Hindlimb muscle (tissue), 1 donor: ENCODE results near the gene KLRC4. TPM values are rescaled to one million over a fixed set of nuclear protein-coding genes. Genes with fewer than 3 reads are reported as not detected.
"Not testable (repeated sequence)": the region's sequence is repeated elsewhere in the genome, so short reads cannot be mapped to it uniquely, and the experiment has no call there.

Experiments
- DNase-seq: peaks from one replicate; pipeline ENCODE4 v3.0.0-alpha.2; 2013
- polyA plus RNA-seq: library from polyadenylated mRNA; unstranded; fragments of 120-200 nt; gene quantifications from one replicate; pipeline ENCODE4 v1.2.1, GENCODE V29; 2013; ENCODE audit not compliant: insufficient read length

KLRC4 gene, protein sequence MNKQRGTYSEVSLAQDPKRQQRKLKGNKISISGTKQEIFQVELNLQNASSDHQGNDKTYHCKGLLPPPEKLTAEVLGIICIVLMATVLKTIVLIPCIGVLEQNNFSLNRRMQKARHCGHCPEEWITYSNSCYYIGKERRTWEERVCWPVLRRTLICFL
- polyA plus RNA-seq = not detected

DNA sequence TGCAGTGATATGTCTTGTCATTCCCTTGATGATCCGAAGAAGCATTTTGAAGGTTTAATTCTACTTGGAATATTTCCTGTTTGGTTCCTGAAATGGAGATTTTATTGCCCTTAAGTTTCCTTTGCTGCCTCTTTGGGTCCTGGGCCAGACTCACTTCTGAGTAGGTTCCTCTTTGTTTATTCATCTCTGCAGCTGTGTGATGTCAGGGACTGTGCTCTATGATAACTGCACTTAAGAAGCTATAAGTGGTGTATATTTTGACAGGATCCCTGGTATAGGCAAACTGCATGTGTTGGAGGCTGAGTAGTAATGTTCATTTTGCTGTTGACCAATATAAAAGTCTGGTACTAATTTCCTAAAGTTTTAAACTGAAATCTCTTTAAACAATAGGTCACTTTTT is at the start of gene KLRC4:
Gene KLRC4, minus strand, starts transcription at position 366 of the 400 bp plus-strand sequence. Its CDS starts 182 bp downstream, at position 184.
- DNase-seq = no peak

DNA sequence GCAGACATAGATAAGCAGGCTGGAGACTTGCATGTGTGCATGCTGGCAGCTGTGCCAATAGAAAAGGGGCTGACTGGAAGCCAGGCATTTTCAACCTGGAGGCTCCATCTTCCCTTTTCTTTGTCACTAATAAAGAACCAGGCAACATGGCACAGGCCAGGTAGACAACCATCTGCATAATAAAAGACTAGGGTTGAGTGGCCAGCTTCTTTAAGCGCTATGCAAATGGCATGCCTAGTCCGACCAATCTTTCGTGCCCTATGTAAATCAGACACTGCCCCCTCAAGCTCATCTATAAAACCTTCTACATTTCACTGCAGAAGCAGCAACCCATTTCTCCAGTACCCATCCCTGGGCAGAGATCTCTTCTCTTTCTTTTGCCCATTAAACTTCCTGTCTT is 48.2 kb upstream of the KLRC4 start:
- DNase-seq = no peak

DNA sequence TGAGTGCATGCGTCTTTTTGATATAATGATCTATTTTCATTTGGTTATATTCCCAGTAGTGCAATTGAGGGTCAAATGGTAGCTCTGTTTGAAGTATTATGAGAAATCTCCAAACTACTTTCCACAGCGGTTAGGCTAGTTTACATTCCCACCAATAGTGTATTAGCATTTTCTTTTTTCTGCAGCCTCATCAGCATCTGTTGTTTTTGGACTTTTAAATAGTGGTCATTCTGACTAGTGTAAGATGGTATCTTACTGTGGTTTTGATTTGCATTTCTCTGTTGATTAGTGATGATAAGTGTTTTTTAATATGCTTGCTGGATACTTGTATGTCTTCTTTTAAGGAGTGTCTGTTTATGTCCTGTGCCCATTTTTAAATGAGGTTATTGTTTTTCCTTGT is 47.3 kb upstream of the KLRC4 start:
- DNase-seq = no peak

DNA sequence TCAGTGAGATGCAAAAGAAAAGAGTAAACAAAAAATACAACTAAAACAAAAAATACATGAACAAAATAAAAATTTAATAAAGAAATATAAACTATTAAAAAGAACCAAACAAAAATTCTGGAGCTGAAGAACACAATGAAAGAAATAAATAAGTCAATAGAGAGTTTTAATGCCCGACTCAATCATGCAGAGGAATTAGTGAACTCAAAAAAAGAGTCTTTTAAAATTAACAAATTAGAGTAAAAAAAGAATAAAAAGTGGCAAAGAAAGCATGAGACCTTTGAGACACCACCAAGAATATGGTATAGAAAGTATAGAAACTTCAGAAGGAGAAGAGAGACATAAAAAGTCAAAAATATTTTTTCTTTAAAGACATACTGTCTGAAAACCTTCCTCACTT is 46.2 kb upstream of the KLRC4 start:
- no peak for DNase-seq

DNA sequence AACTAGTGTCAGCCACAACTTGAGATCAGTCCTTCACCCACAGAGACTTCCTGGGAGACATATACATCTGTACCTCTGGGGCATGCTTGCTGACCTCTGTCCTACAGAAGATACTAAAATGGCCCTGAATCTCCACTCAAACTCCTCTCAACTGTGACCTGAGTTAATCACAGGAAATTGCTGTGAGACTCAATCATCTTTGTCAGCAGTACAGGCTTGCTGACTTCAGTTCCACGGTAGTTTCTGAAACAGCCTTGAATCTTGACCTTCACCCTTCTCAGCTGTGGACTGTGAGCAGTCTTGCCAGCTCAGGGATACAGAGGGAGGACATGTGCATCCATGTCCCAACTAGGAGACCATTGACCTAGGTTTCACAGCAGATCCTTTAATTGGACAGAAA is 45.0 kb upstream of the KLRC4 start:
- DNase-seq = no peak

DNA sequence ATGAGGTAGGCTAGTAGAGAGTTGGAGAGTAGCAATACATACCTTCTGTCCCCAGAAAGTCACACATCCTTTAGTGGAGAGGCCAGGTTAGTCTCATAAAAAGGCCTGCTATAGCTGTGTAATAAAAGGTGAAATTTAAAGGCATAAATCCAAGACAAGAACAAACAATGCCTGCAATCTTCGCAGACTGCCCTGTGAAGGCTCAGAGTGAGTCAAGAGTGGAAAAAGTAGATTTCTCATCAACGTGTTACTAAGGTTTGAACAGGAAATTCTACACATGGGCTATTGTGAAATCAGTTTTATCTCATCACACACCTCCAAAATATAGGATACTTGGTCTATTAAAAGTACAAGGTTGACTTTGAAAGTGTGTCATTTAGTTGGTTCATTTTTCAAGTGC is 43.6 kb upstream of the KLRC4 start, which contains the start of gene KLRC1:
Gene KLRC1, minus strand, starts transcription at position 222 of the 400 bp plus-strand sequence. CDS start 2,221 bp downstream, outside the sequence.
- no peak for DNase-seq

DNA sequence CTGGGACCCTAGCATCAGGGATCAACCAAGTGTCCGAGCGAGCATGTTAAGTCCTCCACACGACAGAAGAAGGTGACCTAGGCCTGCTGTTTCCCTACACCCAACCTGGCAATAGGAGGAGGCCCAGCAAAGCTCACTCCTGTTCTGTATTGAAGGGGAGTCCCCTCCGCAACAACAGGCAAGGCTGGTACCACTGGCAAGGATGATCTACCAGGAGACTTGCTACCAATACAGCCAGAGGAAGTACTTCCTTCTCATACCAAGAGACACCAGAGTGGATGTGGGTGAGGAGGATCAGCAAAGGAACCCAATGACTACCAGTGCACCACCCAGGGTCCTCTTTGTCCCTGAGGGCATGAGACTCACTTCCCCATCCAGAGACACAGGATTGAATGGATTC is 38.7 kb upstream of the KLRC4 start:
- DNase-seq = no peak

DNA sequence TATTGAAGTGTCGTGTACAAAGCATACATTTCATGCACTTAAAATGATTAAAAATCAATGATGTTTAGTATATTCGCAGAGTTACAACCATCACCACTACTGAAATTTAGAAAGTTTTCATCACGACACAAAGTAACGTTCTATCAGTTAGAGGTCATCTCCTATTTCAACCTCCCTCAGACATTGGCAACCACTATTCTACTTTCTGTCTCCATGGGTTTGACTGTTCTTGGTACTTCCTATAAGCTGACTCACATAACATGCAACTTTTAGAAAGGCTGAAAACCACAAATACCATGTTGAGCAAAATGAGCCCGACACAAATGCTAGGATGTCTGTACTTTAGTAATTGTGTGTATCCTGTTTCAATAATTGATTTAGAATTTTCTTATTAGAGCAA is 36.5 kb upstream of the KLRC4 start:
- not testable (repeated sequence) for DNase-seq

DNA sequence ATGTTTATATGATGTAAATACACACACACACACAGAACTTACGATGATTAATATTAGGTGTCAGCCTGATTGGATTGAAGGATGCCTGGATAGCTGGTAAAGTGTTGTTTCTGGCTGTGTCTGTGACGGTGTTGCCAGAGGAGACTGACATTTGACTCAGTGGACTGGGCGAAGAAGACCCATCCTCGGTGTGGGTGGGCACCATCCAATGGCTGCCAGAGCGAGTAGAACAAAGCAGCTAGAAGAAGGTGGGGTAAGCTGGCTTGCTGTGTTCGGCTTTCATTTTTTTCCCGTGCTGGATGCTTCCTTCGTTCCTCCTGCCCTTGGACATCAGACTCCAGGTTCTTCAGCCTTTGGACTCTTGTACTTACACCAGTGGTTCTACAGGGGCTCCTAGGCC is 31.6 kb upstream of the KLRC4 start:
- DNase-seq = not testable (repeated sequence)

DNA sequence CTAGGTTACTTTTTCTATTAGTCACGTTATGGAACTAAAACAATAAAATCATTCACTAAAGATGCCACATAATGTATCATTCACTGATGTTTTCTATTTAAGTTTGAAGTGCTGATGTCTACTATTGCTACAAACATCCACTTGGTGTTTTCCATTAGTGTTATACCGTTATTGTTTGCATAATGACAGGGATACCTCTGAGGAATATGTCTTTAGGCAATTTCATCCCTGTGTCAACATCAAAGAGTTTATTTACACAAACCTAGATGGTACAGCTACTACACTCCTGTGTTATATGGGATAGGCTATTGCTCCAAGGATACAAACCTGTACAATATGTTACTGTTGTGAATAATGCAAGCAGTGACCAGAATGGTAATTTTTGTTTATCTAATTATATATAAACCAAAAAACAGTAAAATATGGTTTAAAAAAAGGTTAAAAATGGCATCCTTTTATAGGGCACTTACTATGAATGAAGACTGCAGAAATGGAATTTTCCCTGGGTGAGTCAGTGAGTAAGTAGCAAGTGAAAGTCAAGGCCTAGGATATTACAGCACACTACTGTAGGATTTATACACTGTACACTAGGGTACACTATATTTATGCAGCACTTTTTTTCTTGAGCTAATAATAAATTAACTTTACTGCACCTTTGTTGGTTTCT is 30.2 kb upstream of the KLRC4 start:
- DNase-seq = not testable (repeated sequence)

DNA sequence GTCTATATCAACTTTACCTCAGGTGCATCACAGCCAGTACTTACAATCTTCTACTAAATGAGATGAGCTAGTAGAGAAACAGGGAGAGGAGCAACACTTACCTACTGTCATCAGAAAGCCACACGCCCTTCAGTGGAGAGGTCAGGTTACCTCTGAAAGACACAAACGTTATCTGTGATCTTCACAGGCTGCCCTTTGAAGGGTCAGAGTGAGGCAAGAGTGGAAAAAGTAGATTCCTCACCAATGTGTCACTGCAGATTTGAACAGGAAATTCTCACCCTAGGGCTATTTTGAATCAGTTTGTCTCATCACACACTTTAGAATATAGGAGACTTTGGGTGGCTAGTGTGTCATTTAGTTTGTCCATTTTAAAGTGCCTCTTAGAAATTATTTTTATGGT is 28.0 kb upstream of the KLRC4 start:
- DNase-seq = not testable (repeated sequence)

DNA sequence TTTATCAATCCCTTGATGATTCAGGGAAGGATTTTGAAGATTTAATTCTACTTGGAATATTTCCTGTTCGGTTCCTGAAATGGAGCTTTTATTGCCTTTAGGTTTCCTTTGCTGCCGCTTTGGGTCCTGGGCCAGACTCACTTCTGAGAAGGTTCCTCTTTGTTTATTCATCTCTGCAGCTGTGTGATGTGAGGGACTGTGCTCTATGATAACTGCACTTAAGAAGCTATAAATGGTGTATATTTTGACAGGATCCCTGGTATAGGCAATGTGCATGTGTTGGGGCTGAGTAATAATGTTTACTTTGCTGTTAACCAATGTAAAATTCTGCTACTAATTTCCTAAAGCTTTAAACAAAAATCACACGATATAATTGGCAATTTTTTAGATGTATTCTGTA is 26.3 kb upstream of the KLRC4 start, which contains the start of gene KLRC2:
Gene KLRC2, minus strand, starts transcription at position 195 of the 400 bp plus-strand sequence. Its CDS starts 24 bp downstream, at position 171.
- not testable (repeated sequence) for DNase-seq

DNA sequence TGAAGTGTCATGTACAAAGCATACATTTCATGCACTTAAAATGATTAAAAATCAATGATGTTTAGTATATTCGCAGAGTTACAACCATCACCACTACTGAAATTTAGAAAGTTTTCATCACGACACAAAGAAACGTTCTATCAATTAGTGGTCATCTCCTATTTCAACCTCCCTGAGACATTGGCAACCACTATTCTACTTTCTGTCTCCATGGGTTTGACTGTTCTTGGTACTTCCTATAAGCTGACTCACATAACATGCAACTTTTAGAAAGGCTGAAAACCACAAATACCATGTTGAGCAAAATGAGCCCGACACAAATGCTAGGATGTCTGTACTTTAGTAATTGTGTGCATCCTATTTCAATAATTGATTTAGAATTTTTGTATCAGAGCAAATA is 21.1 kb upstream of the KLRC4 start:
- not testable (repeated sequence) for DNase-seq

DNA sequence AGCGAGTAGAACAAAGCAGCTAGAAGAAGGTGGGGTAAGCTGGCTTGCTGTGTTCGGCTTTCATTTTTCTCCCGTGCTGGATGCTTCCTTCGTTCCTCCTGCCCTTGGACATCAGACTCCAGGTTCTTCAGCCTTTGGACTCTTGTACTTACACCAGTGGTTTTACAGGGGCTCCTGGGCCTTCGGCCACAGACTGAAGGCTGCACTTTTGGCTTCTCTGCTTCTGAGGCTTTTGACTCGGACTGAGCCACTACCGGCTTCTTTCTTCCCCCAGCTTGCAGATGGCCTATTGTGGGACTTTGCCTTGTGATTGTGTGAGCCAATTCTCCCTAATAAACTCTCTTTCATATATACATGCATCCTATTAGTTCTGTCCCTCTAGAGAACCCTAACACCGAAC is 16.4 kb upstream of the KLRC4 start:
- DNase-seq = not testable (repeated sequence)

DNA sequence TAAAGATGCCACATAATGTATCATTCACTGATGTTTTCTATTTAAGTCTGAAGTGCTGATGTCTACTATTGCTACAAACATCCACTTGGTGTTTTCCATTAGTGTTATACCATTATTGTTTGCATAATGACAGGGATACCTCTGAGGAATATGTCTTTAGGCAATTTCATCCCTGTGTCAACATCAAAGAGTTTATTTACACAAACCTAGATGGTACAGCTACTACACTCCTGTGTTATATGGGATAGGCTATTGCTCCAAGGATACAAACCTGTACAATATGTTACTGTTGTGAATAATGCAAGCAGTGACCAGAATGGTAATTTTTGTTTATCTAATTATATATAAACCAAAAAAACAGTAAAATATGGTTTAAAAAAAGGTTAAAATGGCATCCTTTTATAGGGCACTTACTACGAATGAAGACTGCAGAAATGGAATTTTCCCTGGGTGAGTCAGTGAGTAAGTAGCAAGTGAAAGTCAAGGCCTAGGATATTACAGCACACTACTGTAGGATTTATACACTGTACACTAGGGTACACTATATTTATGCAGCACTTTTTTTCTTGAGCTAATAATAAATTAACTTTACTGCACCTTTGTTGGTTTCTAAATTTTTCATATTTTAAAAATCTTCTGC is 14.8 kb upstream of the KLRC4 start:
- DNase-seq = not testable (repeated sequence)

DNA sequence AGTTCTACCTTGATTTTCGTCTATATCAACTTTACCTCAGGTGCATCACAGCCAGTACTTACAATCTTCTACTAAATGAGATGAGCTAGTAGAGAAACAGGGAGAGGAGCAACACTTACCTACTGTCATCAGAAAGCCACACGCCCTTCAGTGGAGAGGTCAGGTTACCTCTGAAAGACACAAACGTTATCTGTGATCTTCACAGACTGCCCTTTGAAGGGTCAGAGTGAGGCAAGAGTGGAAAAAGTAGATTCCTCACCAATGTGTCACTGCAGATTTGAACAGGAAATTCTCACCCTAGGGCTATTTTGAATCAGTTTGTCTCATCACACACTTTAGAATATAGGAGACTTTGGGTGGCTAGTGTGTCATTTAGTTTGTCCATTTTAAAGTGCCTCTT is 12.6 kb upstream of the KLRC4 start:
- not testable (repeated sequence) for DNase-seq

DNA sequence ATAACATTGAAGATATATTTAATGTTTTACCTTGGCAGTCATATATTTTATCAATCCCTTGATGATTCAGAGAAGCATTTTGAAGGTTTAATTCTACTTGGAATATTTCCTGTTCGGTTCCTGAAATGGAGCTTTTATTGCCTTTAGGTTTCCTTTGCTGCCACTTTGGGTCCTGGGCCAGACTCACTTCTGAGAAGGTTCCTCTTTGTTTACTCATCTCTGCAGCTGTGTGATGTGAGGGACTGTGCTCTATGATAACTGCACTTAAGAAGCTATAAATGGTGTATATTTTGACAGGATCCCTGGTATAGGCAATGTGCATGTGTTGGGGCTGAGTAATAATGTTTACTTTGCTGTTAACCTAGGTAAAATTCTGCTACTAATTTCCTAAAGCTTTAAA is 10.8 kb upstream of the KLRC4 start, which contains the start of gene KLRC3:
Gene KLRC3, minus strand, starts transcription at position 262 of the 400 bp plus-strand sequence. Its CDS starts 45 bp downstream, at position 217.
- not testable (repeated sequence) for DNase-seq

DNA sequence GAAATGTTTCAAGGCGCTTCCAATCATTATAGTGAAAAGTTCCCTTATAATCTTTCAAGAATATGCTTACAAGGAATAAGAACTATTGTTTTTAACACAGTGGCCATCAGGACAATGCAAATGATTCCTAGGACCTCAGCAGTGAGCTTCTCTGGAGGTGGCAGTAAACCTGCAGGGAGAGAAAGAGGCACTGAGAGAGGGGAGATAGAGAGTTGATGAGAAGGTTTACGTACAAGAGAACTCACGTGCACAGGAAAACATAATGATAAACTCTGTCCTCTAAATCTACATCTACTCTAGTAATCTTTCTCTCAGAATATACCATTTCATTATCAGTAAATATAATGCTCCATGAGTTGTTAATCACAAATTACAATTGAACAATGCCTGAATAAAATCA is 715 bp downstream of the KLRC4 start:
- DNase-seq = no peak

DNA sequence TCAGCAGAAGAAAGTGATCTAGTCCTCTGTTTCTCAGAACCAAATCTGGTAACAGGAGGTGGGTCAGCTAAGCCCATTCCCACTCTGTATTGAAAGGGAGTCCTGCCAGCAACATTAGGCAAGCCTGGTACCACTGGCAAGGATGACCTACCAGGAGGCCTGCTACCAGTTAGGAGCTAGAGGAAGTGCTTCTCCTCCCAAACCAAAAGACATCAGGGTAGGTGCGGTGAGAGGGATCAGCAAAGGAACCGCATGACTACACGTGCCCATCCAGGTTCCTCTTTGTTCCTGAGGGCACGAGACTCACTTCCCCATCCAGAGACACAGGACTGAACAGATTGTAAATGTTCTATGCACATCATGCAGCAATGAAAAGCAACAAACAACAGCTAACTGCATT is 2.8 kb downstream of the KLRC4 start:
- DNase-seq = peak; percentile 21

DNA sequence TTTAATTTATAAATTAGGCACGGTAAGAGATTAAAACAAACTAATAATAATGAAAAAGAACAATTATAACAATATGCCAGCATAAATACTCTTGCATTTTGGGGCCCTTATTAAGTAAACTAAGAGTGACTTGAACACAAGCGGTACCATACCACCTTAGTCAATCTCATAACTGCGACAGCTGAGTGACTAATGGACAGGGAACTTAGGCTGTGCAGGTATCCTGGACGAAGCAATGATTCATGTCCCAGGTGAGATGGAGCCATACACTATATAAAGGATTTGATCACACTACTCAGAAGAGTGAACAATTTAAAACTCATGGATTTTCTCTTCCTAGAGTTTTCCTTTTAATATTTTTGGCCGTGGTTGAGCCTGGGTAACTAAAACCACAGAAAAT is 4.3 kb downstream of the KLRC4 start:
- DNase-seq = no peak

DNA sequence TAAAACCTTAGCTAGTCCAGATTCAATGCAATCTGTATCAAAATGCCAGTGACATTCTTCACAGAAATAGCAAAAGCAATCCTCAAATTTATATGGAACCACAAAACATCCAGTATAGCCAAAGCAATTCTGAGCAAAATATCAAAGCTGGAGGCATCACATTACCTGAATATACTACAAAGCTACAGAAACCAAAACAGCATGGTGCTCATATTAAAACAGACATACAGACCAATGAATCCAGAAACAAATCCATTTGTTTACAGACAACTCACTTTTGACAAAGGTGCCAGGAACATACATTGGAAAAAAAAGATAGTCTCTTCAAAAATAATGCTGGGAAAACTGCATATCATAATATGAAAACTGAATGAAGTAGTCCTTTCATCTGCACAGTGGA is 4.8 kb downstream of the KLRC4 start:
- no peak for DNase-seq

DNA sequence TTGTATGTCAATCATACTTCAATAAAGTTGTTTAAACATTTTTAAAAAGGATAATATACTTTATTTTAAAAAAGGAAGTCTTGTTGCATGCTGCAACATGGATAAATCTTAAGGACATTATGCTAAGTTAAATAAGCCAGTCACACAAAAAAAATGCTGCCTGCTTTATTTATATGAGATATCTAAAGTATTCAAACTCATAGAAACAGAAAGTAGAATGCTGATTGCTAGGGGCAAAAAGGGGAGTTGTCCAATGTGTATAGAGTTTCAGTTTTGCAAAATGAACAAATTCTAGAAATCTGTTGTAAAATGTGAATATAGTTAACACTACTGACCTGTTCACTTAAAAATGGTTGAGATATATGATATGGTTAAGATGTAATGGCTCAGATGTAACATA is 8.7 kb downstream of the KLRC4 start:
- no peak for DNase-seq

DNA sequence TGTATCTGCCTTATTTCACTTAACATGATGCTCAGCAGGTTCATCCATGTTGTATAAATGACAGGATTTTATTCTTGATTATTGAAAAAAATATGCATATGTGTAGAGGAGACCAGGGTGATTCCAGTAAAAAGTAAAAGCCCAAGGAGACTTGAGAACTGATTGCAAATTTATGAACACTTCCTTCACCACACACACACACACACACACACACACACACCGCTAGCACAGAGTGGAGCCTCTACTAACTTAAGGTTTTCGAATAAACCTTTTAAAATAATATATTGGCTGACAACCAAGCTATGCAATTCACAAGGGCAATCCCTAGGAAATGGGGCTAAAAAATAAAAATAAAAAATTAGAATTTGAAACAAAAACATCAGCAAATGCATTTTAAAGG is 11.4 kb downstream of the KLRC4 start:
- no peak for DNase-seq

DNA sequence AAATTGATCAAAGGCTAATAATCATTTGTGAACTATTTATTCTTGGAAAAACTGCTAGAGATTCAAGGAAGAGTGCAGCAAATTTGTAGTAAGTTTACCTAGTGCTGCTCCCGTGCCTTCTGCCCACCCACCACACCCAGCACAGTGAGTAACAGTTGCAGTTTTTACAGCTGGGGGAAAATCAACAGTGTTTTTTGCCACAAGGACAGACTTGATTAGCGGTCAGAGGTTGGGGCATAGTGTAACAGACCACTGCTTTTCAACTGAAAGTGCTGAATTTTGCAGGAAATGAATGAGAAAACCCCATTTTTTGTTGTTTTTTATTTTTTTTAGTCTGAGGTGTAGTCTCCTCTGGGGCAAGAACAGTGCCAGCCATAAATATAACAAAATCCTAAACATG is 12.3 kb downstream of the KLRC4 start:
- DNase-seq = no peak
